Left renal pelvis (tissue), 4 donors: ENCODE results near the gene MS4A18. TPM values are rescaled to one million over a fixed set of nuclear protein-coding genes. Genes with fewer than 3 reads are reported as not detected.

Source experiments
- DNase-seq, 4 donors: peaks; one replicate each; pipeline ENCODE4 v3.0.0-alpha.2; 2013; ENCODE audit warnings: low read depth in 4 of 4, low spot score in 3 of 4
- polyA plus RNA-seq, 4 donors: library from polyadenylated mRNA; unstranded; fragments of 120-200 nt; gene quantifications; one replicate each; pipeline ENCODE4 v1.2.1, GENCODE V29; 2013; ENCODE audit not compliant: insufficient read length in 4 of 4

MS4A18 gene
- polyA plus RNA-seq, 4 donors, result not detected

- no peak for DNase-seq
Measured at GRCh38 chr11:60764879-60765278, 40.4 kb downstream of the MS4A18 start.

GRCh38 chr11:60765355-60765754 lies 40.8 kb downstream of the MS4A18 start:
- no peak for DNase-seq

- no peak for DNase-seq
Measured at GRCh38 chr11:60766547-60766946, 42.0 kb downstream of the MS4A18 start.

GRCh38 chr11:60767388-60767811 lies 42.9 kb downstream of the MS4A18 start:
- no peak for DNase-seq

- DNase-seq, result no peak
Measured at GRCh38 chr11:60768202-60768601, 43.7 kb downstream of the MS4A18 start.

- no peak for DNase-seq
Measured at GRCh38 chr11:60769273-60769672, 44.8 kb downstream of the MS4A18 start.

GRCh38 chr11:60769811-60770210 lies 45.3 kb downstream of the MS4A18 start:
- DNase-seq, result no peak

GRCh38 chr11:60771146-60771545 lies 46.6 kb downstream of the MS4A18 start:
- DNase-seq, result no peak

- no peak for DNase-seq
Measured at GRCh38 chr11:60771879-60772525, 47.5 kb downstream of the MS4A18 start.

- no peak for DNase-seq
Measured at GRCh38 chr11:60772666-60773065, 48.1 kb downstream of the MS4A18 start.

GRCh38 chr11:60774726-60775125 lies 50.2 kb downstream of the MS4A18 start:
- no peak for DNase-seq

GRCh38 chr11:60775420-60775961 lies 51.0 kb downstream of the MS4A18 start:
- DNase-seq, result peak; percentile 70 to 87 (median 74)

- DNase-seq, result no peak
Measured at GRCh38 chr11:60776167-60776566, 51.6 kb downstream of the MS4A18 start.

- no peak for DNase-seq
Measured at GRCh38 chr11:60777106-60777505, 52.6 kb downstream of the MS4A18 start.

GRCh38 chr11:60777572-60777971 lies 53.1 kb downstream of the MS4A18 start:
- DNase-seq, result no peak

- DNase-seq, result no peak
Measured at GRCh38 chr11:60780065-60780464, 55.5 kb downstream of the MS4A18 start.

- DNase-seq, result no peak
Measured at GRCh38 chr11:60780774-60781173, 56.3 kb downstream of the MS4A18 start.

GRCh38 chr11:60781286-60781980 lies 56.9 kb downstream of the MS4A18 start:
- DNase-seq, result no peak

GRCh38 chr11:60781981-60782316 lies 57.4 kb downstream of the MS4A18 start:
- DNase-seq, result no peak

- DNase-seq, result no peak
Measured at GRCh38 chr11:60782393-60783140, 58.0 kb downstream of the MS4A18 start.

- DNase-seq, result no peak
Measured at GRCh38 chr11:60783141-60783484, 58.6 kb downstream of the MS4A18 start.

GRCh38 chr11:60783911-60784310 lies 59.4 kb downstream of the MS4A18 start:
- no peak for DNase-seq
